Stimulated activated CD8-positive, alpha-beta memory T cell treated with anti-CD3 and anti-CD28 coated beads, Interleukin-15, amount 100 ng/mL, for 1 hour (primary cell): ENCODE data around the gene INTS14.
"Not testable (repeated sequence)": the region's sequence is repeated elsewhere in the genome, so short reads cannot be mapped to it uniquely, and the experiment has no call there.

Source experiments
- DNase-seq: peaks from one replicate; pipeline ENCODE4 v3.0.0-alpha.2; 2020; ENCODE audit warnings: low read depth

The INTS14 gene

GRCh38 chr15:65631503-65631902 is 20.6 kb upstream of the INTS14 start:
- no peak for DNase-seq

- DNase-seq, result no peak
These were observed 19.8 kb upstream of the INTS14 start for GRCh38 chr15:65630760-65631159.

GRCh38 chr15:65629548-65629947 is 18.6 kb upstream of the INTS14 start:
- no peak for DNase-seq

- DNase-seq, result no peak
These were observed 15.9 kb upstream of the INTS14 start for GRCh38 chr15:65626856-65627255.

- DNase-seq, result no peak
These were observed 12.2 kb upstream of the INTS14 start for GRCh38 chr15:65623103-65623502.

GRCh38 chr15:65621638-65622037 is 10.7 kb upstream of the INTS14 start, which contains the start of gene SLC24A1:
Gene SLC24A1, plus strand, starts transcription at chr15:65621938. Its CDS starts 2,143 bp downstream, at chr15:65624081.
- no peak for DNase-seq

- DNase-seq, result no peak
These were observed 9.9 kb upstream of the INTS14 start for GRCh38 chr15:65620833-65621232.

GRCh38 chr15:65619626-65620290 is 8.8 kb upstream of the INTS14 start:
- DNase-seq, result no peak

- DNase-seq, result no peak
These were observed 7.7 kb upstream of the INTS14 start for GRCh38 chr15:65618560-65619109.

GRCh38 chr15:65615887-65616286 is 5.0 kb upstream of the INTS14 start:
- DNase-seq, result not testable (repeated sequence)

GRCh38 chr15:65612949-65613744 is 2.2 kb upstream of the INTS14 start:
- DNase-seq, result no peak

- no peak for DNase-seq
These were observed 1.6 kb upstream of the INTS14 start for GRCh38 chr15:65612616-65612946.

GRCh38 chr15:65611888-65612615 is 1.1 kb upstream of the INTS14 start:
- DNase-seq, result no peak

GRCh38 chr15:65603559-65603958 is 7.4 kb downstream of the INTS14 start:
- DNase-seq, result no peak

- no peak for DNase-seq
These were observed 7.8 kb downstream of the INTS14 start for GRCh38 chr15:65603134-65603533.

- DNase-seq, result no peak
These were observed 11.3 kb downstream of the INTS14 start for GRCh38 chr15:65599677-65600076.

GRCh38 chr15:65598468-65598867 is 12.5 kb downstream of the INTS14 start:
- no peak for DNase-seq

- DNase-seq, result no peak
These were observed 15.0 kb downstream of the INTS14 start for GRCh38 chr15:65595960-65596359.

- no peak for DNase-seq
These were observed 23.8 kb downstream of the INTS14 start for GRCh38 chr15:65587094-65587493.

- no peak for DNase-seq
These were observed 26.7 kb downstream of the INTS14 start for GRCh38 chr15:65584241-65584640.

GRCh38 chr15:65583701-65584100 is 27.2 kb downstream of the INTS14 start:
- DNase-seq, result peak; percentile 38

- DNase-seq, result no peak
These were observed 30.6 kb downstream of the INTS14 start for GRCh38 chr15:65580287-65580686.

- DNase-seq, result no peak
These were observed 31.2 kb downstream of the INTS14 start for GRCh38 chr15:65579762-65580161.
